GM19025 (cell line): ENCODE measurements around the gene SORCS2.

Experiments used
- ATAC-seq: cut with Tn5 transposase; IDR thresholded peaks from one replicate; pipeline ENCODE4 v1.9.1; 2021; ENCODE audit warnings: mild to moderate bottlenecking, low read depth, moderate library complexity; ENCODE audit not compliant: unreplicated experiment

Gene SORCS2

DNA sequence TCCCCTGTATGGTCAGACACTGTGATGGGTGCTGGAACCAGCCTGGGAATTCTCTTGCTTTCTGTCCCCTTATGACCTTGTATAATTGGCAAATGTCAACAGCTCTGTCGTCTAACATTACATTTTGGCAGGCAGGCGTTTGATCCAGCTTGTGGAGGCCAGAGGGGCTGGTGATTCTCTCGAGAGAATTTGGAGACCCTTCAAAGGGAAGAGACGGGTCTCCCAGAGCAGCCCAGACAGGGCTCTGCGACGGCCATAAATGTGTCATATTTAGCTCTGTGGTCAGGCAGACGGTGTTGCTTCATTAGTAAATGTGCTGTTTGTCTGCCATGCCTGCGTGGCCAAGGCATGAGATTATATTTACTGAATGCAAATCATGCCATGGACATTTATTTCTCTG, 68.7 kb downstream of the SORCS2 start:
- no peak for ATAC-seq

DNA sequence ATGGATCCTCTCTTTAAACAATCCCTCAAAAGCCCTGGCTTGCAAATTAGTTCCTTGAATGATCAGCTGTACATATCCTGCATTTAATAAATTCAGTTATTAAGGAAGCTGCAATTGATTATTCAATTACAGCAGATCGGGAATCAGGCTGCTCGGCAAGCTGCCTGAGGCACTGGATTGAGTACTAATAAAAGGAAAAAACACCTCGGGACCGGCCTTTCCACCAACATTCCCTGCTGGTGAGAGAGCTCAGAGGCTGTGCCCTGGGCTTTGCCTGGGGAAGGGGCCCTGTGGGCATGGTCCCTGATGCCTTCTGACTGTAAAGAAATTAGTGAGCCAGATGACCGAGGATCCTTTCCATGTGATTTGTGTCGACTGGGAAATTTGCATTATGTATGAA, 69.2 kb downstream of the SORCS2 start:
- no peak for ATAC-seq

DNA sequence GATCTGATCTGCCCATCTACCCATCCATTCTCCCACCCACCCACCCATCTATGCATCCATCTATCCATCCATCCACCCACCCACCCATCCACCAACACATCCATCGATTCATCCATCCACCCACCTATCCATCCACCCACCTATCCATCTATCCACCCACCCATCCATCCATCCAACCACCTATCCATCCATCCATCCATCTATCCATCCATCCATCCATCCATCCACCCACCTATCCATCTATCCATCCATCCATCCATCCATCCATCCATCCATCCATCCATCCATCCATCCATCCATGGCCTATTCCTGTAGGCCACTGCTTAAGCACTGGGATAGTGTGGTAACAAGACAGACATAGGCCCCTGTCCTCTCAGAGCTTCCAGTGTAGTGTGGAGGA, 69.8 kb downstream of the SORCS2 start:
- ATAC-seq, result no peak

DNA sequence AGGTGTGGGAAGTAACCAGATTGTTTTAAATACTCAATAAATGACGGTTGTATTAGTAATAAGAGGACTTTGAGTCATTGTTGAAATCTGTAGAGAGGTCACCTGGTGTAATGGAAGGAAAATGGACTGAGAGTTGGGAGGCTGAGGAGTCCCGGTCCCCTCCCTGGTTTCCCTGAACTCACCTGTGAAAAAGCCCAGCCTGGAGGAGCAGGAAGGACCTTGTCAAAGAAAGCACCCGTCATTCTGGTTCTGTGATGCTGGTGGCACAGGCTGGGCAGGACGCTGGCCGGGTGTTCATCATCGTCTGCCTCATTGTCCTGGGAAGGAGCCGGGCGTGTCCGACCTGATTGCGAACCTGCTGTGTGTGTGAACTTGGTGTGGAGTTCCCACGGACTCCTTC, 70.8 kb downstream of the SORCS2 start:
- ATAC-seq, result no peak

DNA sequence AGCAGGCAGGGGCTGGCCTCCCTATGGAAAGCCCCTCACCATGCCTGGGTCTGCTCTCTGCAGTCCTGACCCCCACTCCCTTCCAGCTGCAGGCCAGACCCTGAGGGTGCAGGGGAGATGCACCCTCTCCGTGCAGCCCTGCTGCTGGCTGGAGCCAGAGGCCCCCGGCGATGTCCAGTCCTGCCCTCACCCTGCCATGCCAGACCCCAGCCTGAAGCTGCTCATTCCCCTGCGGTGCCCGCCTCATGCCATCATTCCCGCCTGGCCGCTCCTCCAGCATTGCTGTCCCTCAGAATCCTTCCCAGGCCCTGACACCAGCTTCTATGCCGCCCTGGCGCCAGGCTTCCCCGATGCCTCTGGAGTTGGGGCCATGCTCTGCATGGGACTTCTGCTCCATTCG, 72.4 kb downstream of the SORCS2 start:
- no peak for ATAC-seq

DNA sequence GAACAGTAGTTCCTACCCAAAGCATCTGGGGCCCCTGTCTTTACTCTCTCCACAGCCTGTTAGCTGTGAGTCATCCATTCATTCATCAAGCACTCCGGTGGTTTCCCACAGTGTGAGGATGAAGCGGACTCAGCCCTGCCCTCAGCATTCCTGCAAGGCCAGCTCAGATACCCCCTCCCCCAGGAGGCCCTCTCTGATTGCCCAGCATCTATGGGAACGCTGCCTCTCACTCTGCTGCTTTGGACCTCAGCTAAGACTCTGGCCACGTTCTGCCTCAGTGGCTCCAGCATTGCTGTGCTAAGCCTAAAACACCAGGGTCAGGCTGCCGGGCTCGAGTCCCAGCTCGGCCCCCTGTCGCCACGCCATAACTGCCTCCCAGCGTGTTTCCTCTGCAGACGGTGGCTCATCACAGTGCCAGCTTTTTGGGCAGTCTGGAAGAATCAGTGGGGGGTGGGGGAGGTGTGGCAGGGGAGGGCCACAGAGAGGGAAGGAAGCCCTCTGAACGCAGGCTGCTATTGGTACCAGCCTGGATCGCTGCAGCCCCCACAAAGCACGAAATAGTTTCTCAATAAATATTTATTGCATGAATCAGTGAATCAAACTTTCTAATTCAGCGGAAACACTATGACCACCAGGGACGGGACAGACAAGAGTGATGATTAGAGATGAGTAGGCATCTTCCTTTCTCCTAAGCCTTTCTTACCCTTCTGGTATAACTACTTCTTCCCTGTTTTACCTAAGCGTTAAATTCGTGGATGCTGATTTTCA, 74.4 kb downstream of the SORCS2 start:
- ATAC-seq, result no peak

DNA sequence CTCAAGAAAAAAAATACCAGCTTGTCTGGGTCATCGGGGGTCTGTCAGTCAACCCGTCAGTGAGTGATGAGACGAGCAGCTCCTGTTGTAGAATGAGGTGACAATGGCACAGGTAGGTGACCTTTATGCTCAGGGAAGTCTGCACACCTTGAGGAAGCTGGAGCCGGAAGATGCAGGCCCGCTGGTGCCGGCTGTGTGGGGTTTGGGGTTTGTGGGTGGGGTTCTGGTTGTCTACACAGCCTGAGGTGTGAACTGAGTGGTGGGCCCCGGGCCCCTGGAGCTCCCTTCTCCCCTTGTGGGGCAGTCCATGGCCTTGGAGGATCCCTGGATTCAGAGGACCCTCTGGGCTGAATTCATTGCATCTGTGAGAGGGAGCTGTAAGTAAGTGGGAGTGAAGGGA, 75.5 kb downstream of the SORCS2 start:
- ATAC-seq, result no peak

DNA sequence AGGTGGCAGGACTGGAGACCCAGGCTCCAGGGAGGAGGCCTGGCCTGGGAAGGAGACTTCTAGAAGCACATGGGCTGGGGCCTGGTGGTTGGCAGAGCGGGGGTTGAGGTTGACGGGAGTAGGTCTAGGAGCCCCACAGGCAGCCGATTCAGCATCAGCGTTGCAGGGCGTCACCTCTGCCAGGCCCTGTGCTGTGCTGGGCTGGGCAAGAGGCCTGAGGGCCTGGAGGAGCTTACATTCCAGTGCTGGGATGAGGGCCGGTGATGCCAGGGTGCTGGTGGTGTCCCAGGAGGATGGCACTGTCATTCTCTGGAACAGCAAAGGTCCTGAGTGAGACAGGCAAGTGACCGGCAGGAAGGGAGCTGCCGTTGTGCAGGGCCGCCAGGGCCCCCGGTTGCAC, 76.6 kb downstream of the SORCS2 start:
- no peak for ATAC-seq

DNA sequence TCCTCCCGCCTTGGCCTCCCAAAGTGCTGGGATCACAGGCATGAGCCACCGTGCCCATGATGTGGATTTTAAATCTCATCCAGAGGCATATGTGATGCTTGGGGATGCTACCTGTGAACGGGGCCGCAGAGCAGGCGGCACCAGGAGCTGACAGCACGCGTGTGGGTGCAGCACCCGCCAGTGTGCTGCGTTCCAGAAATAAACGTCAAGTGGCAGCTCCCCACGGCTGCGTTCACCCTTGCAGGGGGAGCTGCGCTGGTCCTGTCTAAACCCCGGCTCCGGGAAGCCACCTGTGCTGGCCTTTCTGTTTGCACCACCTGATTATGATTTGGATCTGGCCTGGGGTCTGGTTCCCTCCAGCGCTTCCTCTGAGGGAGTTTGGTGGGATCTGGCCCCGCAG, 77.8 kb downstream of the SORCS2 start:
- ATAC-seq, result no peak

DNA sequence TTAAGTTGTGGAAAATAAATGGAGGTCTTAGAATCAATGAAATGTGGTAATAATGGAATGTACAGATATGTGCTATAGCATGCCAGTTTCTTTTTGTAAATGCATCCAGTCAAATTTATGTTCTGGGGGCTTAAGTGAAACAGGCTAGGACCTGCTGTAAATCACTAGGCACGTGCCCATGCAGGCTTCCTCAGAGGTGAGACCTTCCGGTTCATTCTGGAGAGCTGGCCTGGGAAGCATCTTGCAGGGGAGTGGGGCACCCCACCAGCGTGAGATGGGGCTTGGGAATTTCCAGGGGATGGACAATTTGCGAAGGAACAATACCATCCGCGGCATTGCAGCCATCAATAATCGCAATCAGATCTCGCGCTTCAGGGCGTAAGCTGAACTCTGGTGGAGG, 80.1 kb downstream of the SORCS2 start:
- no peak for ATAC-seq

DNA sequence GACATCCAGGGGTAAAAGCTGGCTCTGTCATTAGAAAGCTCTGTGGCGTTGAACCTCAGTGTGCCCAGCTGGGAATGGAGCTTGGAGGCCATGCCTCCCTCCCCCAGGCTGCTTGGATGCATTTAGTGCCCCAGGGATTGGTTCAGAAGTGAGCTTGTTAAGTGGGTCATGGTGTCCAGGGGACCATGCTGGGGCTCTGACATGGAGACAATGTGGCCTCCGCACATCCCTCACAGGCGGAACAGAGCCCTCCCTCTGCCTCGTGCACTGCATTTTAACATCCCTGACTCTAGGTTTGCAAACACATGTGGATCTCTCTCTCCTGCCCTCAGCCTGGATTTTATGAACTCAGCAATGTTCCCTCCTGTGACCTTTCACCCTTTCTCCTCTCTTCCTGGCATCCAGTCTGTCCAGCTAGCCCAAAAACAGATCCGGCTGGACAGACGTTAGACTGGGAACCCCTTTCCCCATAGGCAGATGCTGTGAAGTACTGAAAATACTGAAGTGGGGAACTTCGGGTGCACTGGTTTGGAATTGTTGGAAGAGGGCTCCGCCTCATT, 81.5 kb downstream of the SORCS2 start:
- no peak for ATAC-seq

DNA sequence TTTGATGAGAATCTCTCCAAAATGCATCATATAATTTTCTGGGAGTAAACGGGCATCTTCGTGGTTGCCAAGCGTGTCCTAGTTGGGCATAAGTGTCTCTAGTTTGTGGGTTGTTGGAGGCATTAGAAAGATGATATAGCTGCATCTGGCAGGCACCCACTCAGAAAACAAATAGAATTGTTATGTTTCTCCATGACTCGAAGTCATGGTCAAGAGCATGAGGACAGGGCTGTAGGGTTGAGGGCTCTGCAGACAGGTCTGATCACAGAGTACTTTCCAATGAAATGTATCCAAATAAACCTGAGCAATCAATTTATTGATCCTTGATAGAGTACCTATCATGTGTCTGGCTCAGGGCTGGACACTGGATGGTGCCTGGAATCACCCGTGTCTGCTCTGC, 82.7 kb downstream of the SORCS2 start:
- no peak for ATAC-seq

DNA sequence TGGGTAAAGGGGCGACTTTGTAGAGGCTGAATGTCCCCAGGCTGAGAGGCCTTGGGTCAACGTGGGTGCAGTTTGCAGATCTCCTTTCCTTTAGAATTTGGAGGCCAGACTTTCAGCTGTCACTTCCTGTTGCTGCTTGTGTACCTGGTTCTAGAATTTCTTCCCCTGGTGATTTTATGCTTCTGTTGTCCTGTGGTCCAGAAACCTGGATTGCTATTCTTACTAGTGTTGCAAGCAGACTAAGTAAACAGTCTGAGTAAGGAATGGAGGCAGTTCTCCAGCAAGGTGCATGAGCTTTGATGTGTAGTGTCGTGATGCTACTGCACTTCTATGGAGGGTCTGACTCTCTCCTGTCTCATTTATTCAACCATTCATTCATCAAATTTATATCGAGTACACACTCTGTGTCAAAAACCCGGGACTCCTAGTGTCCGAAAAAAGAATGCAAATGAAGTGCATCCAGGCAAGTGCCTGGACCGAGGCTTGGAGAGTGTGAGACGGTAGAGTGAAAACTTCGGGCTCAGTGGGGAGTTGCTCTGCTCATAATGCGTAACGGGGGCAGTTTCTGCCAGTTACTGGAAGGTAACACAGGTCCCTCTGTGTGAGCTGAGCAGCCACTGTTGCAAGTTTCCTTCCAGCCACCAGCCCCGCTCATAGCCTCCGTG, 83.3 kb downstream of the SORCS2 start:
- ATAC-seq, result no peak

DNA sequence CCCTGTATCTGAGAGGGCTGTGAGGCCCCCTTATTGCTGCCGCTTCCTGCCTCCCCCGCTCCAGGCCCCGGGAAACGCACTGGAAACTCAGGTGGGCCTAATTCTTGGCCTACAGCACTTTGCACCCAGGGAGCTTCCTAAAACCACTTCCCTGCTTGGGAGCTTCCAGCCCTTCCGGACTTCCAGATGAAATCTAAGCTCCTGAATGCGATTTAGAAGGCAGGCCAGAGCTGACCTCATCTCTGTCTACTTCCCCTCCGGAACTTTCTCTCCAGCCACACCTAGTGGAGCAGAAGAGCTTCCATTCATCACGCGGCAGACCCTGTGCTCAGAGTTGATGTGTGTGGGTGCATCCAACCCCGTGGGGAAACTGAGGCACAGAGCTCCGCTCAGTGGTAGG, 84.2 kb downstream of the SORCS2 start:
- no peak for ATAC-seq

DNA sequence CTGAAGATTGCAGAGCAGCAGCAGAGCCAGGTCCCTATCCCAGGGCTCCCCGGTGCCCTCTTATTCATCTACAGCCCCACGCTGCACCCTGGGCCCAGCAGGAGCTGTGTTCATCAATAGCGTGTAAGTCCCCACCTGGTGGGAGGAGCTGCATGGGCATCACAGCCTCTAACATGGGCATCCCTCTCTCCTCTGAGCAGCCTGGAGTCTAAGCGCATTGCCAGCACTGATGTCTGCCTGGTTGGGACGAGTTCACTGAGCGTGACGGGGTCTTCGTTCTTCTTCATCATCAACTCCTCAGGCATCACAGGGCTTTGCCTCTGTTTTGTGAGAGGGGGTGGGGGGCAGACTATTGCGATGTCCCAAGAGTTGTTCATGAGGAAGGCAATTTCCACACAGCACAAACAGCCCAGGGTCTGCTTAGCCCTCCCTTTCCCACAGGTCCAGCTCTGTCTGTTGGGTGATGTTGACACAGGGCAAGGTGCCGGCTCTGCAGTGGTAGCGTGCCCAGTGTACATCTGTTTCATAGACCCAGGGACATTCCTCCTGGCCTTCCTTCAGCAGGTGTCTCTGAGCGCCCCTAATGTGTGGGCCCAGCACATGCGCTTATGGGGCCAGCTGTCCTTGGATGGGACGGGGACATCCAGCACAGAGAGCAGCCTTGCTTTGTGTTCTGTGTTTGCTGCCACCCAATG, 85.9 kb downstream of the SORCS2 start:
- no peak for ATAC-seq

DNA sequence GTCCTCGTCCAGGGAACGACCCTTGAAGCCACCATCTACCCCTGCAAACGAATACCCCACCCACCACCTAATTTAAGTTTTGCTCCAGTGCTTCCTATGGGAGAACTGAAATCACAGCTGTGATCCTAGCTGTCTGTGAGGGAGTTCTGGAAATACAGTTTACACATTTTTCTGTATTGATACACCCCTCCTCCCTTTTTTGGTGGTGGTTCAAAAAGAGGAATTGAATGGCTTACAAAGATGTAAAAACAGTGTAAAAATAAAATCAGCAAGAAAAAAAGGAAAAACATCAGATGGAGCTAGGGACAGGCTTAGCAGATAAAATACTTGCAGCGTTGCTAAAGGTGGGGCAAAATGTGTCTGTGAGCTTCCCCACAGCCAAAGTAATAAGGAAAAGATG, 86.6 kb downstream of the SORCS2 start:
- ATAC-seq, result no peak

DNA sequence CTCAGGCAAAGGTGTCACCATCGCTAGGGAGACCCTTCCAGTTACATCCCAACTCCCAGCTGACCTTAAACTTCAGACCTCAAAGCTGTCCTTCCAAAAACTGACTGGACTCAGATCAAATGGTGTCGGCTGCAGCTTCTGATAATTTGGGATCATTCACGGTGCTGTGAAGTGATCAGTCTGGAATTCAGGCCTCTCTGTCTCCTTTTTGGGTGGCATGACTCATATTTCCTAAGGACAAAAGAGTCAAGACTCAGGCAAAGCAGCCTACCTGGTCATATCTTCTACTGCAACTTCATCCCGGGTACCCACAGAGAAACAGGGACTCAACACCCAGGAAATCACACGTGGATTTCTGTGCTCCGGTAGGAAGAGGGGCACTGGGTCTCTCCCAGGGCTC, 87.6 kb downstream of the SORCS2 start:
- ATAC-seq, result no peak

DNA sequence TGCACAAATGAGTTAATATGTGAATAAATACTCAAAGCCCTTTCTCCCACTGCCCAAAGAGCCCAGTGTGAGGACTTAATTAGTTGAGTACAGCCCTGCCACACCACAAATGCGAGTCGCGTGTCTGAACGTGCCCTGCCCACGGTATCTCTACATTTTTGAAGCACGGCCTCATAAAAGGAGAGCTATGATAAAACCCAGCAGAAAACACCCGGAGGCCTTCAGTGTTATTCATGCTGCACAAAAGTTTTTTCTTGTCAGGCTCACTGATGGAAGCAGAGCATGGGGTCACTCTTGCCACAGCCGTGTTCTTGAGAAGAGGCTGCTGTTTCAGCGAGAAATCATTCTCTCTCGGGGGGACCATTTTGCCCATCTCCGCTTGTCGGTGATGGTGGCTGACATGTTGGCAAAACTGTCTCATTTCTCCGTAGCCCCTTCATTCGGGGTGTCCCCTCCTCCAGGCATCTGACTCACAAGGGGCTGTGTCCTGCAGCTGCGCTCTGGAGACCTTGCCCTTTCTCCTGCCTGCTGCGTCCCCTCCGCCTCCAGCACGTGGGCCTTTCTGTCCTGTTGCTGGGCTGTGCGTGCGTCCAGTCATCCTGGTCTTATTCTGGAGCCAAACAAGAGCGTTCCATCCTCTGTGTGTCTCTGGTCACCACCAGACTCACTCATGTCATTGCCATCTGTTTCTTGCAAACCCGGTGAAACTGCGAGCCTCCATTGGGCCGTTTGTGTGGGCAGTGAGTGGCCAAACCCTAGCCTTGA, 88.8 kb downstream of the SORCS2 start:
- no peak for ATAC-seq

DNA sequence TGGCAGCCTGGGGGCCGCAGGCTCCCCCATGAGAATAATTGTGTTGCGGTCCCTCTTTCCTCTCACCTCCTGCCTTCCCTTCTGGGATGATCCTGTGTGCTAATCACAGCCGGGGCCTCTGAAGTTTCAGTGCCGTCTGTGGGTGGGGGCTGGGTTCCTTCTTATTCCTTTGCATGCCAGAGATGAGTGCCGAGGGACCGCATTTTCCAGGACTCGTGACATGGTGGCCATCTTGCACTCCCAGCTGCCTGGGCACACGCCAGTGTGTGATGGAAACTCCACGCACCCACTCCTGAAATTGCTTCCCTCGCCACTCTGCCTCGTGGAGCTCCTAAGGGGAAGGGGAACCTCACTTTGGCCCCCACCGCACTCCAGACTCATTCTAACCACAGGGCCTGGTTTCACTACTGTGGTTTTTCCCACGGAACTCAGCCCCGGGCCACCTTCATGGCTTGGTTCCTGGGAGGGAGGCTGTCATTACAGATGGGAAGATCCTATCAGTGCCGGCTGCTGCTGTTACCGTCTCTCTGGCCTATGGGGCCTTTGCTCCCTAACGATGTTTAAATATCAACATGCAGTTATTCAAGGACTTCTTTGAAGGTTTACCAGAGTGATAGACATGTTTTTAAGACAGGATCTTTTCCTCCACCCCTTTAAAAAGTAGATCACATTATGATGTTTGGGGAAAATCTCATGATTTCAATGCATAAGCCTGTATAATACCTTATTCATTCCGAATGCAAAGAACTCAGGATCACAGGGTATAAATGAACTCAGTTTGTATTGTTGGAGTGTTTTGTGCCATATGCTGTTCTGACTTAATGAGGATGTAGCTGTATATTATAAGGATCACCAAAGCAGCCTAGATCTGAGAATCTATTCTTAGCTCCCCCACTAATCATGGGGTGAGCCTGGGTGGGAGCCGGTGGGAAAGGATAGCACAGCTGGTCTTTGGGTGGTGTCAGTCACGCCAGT, 89.6 kb downstream of the SORCS2 start:
- ATAC-seq, result no peak
